SK-N-MC (cell line): ENCODE data around the gene CCT5.

ENCODE experiments used
- EZH2 ChIP-seq: fragments of 200-600 bp; sonication (generic); IDR thresholded peaks from one replicate; pipeline ENCODE4 v1.6.1; 2017; ENCODE audit warnings: antibody characterized with exemption
- POLR2AphosphoS5 ChIP-seq: IDR thresholded peaks from 2 replicates; pipeline ENCODE4 v1.6.1; 2012; ENCODE audit warnings: mild to moderate bottlenecking, low read depth, low read length, borderline replicate concordance

GRCh38 chr5:10307206-10308148 lies 57.4 kb downstream of the CCT5 start, which contains the start of gene CMBL:
- TF ChIP-seq POLR2AphosphoS5 (peak; percentile 78), EZH2 (no peak)
